HG02759 (cell line): ENCODE results near the gene CTSE.
"Not testable (repeated sequence)": the region's sequence is repeated elsewhere in the genome, so short reads cannot be mapped to it uniquely, and the experiment has no call there.

Experiments used
- ATAC-seq: cut with Tn5 transposase; IDR thresholded peaks from one replicate; pipeline ENCODE4 v1.9.1; 2021; ENCODE audit warnings: mild to moderate bottlenecking, moderate library complexity; ENCODE audit not compliant: unreplicated experiment

Gene CTSE

GRCh38 chr1:206023695-206024094 is at the start of gene CTSE:
TSS of gene CTSE (minus strand) at chr1:206023895. CDS start at chr1:206023791, 104 bp downstream.
- ATAC-seq: no peak

- ATAC-seq: no peak
Measured at GRCh38 chr1:206070627-206071304, 47.1 kb upstream of the CTSE start.

- no peak for ATAC-seq
Measured at GRCh38 chr1:206068314-206068713, 44.6 kb upstream of the CTSE start.

GRCh38 chr1:206067486-206068227 is 44.0 kb upstream of the CTSE start:
- ATAC-seq: no peak

- ATAC-seq: peak; percentile 86
Measured at GRCh38 chr1:206066479-206067171, 42.9 kb upstream of the CTSE start.

- ATAC-seq: no peak
Measured at GRCh38 chr1:206065547-206066145, 42.0 kb upstream of the CTSE start.

GRCh38 chr1:206064501-206064900 is 40.8 kb upstream of the CTSE start:
- ATAC-seq: not testable (repeated sequence)

- not testable (repeated sequence) for ATAC-seq
Measured at GRCh38 chr1:206064001-206064400, 40.3 kb upstream of the CTSE start.

- no peak for ATAC-seq
Measured at GRCh38 chr1:206062464-206062863, 38.8 kb upstream of the CTSE start.

GRCh38 chr1:206060844-206061243 is 37.1 kb upstream of the CTSE start:
- ATAC-seq: no peak

- no peak for ATAC-seq
Measured at GRCh38 chr1:206059355-206059915, 35.7 kb upstream of the CTSE start.

- no peak for ATAC-seq
Measured at GRCh38 chr1:206058927-206059292, 35.2 kb upstream of the CTSE start.

GRCh38 chr1:206058289-206058926 is 34.7 kb upstream of the CTSE start:
- ATAC-seq: not testable (repeated sequence)

- ATAC-seq: not testable (repeated sequence)
Measured at GRCh38 chr1:206055639-206056323, 32.1 kb upstream of the CTSE start.

- ATAC-seq: not testable (repeated sequence)
Measured at GRCh38 chr1:206055069-206055625, 31.5 kb upstream of the CTSE start.

GRCh38 chr1:206053616-206054015 is 29.9 kb upstream of the CTSE start:
- not testable (repeated sequence) for ATAC-seq

- not testable (repeated sequence) for ATAC-seq
Measured at GRCh38 chr1:206052919-206053610, 29.4 kb upstream of the CTSE start, which contains the start of gene RHEX. TSS of gene RHEX (plus strand) at chr1:206053173. CDS start at chr1:206097829, 44,656 bp downstream.

- not testable (repeated sequence) for ATAC-seq
Measured at GRCh38 chr1:206052231-206052865, 28.7 kb upstream of the CTSE start.
